HG02840 (cell line): ENCODE measurements around the gene OASL.
"Not testable (repeated sequence)": the region's sequence is repeated elsewhere in the genome, so short reads cannot be mapped to it uniquely, and the experiment has no call there.

ENCODE experiments used
- ATAC-seq: cut with Tn5 transposase; IDR thresholded peaks from one replicate; pipeline ENCODE4 v1.9.1; 2021; ENCODE audit warnings: mild to moderate bottlenecking, moderate library complexity, moderate number of reproducible peaks; ENCODE audit not compliant: unreplicated experiment, low FRiP score

OASL gene, protein sequence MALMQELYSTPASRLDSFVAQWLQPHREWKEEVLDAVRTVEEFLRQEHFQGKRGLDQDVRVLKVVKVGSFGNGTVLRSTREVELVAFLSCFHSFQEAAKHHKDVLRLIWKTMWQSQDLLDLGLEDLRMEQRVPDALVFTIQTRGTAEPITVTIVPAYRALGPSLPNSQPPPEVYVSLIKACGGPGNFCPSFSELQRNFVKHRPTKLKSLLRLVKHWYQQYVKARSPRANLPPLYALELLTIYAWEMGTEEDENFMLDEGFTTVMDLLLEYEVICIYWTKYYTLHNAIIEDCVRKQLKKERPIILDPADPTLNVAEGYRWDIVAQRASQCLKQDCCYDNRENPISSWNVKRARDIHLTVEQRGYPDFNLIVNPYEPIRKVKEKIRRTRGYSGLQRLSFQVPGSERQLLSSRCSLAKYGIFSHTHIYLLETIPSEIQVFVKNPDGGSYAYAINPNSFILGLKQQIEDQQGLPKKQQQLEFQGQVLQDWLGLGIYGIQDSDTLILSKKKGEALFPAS

DNA sequence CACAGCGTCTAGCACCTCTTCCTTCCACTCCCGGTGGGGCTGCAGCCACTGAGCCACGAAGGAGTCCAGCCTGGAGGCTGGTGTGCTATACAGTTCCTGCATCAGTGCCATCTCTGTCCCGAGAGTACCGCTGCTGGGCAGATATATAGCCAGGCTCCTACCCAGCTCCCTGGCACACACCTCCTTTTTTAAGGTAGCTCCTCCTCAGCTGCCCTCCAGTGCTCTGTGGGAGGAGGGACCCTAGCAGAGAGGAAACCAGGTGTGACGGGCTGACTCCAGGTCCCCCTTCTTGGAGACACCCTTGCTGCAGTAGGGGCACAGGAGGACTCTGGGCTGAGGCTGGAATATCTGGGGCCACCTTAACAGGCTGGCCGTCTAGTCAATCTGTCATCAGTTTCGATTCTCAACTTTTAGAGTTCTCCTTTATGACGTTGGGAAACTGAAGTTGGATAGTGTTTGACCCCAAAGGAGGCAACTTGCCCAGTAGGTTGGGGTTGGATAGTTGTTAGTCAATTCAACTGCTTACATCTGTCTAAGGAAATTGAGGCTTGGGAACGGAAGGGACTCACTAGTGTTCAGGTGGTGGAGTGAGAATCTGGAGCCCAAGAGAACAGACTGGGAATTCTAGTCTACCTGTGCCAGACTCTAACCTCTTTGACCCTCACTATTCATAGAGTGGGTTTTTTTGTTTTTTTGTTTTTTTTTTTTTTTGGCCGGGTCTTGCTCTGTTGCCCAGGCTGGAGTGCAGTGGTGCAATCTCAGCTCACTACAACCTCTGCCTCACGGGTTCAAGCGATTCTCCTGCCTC is at the start of gene OASL:
TSS of gene OASL (minus strand) at position 386 of the 808 bp plus-strand sequence. CDS start at position 111, 275 bp downstream.
- peak; percentile 73 for ATAC-seq

DNA sequence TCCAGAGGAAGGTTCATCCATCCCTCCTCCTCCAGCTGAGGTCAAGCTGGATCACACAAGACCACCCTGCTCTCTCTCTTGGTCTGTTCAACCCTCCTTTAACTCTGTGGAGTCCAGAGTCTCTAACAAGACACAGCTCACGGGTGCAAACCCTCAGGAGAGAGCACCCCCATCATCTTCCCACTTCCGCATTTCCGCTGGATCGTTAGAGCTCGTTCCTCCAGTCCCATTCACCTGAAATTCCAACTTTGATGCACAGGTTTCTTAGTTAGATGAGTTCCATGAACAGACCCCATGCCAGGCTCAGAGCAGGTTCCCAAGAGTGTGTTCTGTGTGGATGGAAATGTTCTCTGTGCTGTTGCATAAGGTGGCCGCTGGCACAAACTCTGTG is 49.1 kb upstream of the OASL start:
- no peak for ATAC-seq

DNA sequence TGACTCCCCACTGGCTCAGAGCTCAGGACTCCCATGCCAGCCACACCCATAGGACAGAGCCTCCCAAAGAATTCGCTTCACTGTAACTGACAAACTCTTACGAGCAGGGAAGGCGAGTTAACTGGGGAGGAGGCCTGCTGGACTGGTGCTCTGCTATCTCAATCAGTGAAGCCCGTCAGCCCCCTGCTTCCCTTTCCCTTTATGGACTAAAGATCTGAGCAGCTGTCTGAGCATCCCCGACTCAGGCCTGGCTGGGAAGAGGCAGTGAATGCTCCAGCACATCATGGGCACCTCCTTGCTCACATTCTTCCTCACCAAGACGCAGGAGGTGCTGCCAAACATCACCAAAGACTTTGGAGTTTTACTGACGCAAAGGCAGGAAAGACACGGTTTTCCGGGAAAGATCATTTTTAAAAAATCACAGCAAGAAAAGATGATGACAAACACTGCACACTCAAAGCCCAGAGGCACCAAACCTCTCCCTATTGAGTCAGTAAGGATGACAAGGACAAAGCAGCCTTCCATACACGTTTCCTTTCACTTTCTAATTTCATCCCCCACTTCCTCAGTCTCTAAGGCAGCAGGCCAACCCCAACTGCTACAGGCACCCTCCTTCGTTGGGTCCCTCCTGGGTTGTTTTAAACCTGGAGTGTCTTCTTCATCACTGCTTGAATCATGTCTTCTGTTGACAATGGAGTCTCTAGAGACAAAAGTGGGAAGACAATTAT is 48.6 kb upstream of the OASL start:
- ATAC-seq, result no peak

DNA sequence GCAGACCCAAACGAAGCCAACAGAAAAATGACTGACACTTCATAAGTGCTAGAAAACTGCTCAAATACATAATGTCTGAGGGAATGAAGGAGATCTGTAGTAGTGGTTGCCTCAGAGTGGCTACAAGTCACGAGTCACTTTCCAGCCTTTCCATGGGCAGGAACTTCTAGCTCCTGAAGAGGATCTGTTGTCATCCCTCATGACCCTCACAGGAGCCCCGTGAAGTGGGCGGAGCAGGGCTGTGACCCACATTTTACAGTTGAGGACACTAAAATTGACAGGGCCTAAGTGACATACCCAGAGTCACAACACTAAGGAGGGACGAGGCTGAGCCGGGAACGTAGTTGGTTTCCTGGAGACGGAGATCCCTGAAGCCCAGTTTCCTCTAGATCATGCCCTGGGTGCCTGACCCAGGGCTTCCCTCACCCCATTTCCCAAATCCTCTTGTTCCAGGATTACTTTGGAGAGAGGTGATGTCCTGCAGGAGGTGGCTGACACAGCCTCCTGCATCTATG is 47.8 kb upstream of the OASL start:
- no peak for ATAC-seq

DNA sequence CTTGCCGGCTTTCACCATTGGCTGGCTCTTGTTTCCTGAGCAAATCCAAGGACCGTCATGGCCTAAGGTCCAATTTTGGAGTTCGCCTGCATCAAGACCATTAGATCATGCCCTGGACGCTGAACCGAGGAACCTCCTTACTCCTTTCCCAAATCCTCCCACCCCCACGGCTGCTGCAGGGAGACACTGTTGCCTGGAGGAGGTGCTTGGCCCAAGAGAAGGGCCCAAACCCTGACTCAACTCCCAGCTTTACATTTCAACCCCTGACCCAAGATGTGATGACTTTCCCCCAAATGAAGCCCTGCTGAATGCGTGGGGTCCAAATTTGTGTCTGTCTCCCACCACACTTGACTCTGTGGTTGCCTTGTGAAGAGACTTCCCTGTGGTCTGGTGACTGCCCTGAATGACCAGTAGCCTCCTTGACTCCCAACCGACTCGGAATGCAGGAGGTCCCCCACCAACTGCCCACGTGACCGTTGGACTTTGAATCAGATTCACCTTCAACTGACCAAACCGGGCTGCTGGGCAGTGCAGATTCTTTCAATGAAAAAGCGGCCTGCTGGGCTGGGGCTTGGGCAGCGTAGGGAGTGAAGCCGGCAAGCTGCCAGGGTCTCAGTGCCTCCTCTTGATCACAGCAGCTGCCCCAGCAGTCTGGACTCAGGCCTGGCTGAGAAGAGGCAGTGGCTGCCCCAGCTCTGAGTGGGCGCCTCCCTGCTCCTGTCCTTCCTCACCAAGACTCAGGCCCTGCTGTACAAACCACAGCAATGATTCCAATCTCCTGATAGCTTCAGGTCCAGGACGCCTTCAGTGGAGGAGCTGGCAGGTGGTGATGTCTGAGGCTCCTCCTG is 46.7 kb upstream of the OASL start:
- no peak for ATAC-seq

DNA sequence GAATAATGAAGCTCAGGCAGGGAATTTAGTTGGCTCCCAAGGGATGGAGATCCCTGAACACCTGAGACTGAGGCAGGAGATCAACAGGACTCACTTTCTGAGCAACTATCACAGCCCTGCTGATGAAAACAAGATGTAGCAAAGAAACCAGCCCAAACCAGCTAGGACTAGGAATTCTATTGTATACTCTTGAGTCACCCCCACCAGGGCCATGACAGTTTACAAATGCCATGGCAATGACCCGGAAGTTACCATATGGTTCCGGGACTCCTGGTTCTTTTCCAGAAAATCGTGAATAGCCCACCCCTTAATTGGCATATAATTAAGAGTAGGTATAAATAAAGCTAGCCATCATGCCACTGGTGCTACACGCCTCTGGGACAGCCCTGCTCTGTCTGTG is 46.0 kb upstream of the OASL start:
- no peak for ATAC-seq

DNA sequence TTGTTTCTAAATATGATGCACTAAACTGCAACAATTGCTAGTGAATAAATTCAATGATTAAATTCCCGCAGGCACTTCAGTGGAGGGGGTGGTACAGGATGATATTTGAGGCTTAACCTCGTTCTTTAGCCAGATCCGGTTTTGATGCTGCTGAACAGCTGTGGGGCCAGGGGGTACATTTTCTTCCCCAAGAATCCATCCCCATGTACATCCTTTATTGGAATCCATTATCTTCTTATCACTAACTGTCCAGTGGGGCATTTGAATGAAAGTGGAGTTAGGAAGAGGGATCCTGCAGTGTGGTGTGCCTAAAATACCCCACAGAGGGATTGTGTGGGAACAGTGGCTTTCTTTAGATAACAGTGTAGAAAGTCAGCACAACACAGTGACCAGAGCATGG is 45.2 kb upstream of the OASL start:
- no peak for ATAC-seq

DNA sequence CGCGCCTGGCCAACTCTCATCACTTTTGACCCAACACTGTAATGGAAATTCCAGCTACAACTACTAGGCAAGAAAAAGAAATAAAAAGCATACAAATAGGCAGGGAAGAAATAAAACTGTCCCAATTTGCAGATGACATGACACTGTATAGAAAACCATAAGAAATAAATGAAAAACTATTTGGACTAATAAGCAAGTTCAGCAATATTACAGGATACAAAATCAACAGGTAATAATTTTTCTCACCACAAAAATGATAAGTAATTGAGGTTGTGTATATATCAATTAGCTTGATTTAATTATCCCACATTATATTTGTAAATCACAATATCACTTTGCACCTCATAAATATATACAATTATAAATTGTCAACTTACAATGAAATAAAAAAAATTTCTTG is 41.9 kb upstream of the OASL start:
- ATAC-seq, result no peak

DNA sequence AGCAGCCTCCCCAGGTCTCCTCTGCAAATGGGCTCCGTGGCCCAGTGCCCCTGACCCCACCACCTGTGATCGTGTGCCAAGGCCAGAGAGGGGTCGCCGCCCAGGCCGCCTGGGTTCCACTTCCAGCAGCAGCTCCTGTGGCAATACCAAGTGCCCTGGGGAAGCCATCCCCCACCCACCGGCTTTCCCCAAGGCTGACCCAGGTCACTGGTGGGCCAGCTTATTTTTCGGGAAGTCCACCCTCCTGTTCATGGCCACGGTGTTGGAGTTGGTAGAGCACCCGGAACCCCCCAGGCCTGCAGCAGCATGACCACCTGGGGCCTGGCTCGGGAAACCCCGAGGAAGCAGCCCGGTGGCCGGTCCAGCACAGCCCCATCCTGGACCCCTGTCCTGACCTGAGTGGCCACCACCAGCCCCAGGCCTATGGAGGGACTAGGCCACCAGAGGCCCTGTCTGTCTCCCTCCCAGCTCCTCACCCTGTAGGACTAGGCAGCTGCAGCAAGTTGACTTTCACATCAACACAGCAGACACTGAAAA is 40.8 kb upstream of the OASL start:
- ATAC-seq, result no peak

DNA sequence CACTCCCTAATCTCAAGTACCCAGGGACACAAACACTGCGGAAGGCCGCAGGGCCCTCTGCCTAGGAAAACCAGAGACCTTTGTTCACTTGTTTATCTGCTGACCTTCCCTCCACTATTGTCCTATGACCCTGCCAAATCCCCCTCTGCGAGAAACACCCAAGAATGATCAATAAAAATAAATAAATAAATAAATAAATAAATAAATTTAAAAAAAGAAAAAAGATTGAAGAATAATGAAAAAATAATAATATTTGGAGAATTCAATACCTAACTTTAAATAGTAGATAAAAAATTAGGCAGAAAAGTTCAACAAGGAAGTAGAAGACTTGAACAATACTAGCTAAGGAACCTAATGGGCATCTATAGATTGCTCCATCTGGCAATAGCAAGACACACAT is 38.4 kb upstream of the OASL start:
- ATAC-seq, result not testable (repeated sequence)

DNA sequence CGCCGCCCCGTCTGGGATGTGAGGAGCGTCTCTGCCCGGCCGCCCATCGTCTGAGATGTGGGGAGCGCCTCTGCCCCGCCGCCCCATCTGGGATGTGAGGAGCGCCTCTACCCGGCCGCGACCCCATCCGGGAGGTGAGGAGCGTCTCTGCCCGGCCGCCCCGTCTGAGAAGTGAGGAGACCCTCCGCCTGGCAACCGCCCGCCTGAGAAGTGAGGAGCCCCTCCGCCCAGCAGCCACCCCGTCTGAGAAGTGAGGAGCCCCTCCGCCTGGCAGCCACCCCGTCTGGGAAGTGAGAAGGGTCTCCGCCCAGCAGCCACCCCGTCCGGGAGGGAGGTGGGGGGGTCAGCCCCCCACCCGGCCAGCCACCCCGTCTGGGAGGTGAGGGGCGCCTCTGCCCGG is 36.9 kb upstream of the OASL start:
- ATAC-seq, result not testable (repeated sequence)

DNA sequence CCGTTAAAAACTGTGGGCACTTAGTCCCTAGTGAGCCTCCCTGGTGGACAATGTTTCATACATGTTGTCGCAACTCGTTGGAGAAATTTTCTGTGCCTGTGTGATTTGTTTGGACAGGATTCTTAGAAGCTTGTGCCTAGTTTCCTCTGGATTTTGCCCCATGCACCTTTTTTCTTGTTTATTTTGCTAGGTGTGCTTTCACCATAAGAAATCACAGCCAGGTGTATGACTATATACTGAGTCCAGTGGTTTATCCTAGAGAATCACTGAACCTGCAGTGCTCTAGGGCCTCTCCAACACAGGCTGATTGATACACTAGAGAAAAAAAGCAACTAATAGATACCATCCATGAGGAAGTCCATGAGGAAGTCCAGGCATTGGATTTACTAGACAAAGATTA is 33.1 kb upstream of the OASL start:
- ATAC-seq, result no peak

DNA sequence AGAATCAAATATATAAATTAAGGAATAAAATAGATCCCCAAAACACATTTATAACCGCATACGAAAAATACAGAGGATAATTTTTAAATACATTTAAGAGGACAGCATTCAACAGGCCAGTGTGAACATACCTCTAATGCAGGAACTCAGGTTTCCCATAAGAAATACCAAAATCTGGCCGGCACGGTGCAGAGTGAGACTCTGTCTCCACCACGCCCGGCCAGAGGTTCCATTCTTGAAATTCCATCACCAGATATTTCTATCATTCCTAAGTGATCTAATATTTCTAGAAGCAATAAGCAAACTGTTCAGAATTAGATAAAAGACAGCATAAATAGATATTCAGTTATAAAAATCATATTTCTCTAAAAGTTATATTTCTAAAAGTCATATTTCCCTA is 30.2 kb upstream of the OASL start:
- ATAC-seq, result no peak

DNA sequence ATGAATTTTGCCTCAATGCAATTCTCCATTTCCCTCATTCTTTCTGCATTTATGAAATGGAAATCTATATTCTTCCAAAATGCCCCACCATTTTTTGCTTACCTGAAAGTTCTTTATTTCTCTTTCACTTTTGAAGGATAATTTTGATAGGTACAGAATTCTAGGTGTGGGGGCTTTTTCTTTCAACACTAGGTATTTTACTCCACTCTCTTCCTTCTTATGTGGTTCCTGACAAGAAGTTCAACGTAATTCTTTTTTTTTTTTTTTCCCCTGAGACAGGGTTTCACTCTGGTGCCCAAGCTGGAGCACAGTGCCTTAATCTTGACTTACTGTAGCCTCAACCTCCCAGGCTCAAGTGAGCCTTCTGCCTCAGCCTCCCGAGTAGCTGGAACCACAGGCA is 26.3 kb upstream of the OASL start:
- ATAC-seq, result no peak

DNA sequence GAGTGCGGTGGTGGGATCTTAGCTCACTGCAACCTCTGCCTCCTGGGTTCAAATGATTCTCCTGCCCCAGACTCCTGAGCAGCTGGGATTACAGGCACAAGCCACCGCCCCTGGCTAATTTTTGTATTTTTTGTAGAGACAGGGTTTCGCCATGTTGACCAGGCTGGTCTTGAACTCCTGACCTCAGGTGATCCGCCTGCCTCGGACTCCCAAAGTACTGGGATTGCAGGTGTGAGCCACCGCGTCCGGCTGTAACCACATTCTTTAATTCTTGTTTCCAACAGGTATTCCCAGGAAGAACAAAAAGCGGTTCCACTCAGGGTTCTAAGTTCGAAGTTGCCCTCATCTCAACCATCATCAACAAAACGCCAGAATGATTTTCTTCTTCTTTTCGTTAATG is 25.5 kb upstream of the OASL start:
- not testable (repeated sequence) for ATAC-seq

DNA sequence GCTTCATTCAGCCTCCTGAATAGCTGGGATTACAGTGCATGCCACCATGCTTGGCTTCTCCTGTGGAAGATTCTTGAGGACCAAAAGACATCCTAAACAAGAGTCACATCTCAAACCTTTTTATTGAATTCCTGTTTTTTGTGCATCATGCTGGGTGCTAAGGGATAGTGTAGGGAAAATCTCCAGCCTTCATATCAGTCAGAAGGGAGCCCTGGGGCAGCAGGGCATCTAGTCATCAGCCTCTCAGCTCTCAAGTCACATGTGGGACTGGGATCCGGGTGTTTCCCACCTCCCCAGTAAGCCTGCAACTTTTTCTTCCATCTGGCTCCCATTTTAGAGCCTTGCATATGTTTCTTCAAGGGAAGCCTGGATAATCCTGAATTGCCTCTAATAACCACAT is 25.1 kb upstream of the OASL start:
- ATAC-seq, result no peak

DNA sequence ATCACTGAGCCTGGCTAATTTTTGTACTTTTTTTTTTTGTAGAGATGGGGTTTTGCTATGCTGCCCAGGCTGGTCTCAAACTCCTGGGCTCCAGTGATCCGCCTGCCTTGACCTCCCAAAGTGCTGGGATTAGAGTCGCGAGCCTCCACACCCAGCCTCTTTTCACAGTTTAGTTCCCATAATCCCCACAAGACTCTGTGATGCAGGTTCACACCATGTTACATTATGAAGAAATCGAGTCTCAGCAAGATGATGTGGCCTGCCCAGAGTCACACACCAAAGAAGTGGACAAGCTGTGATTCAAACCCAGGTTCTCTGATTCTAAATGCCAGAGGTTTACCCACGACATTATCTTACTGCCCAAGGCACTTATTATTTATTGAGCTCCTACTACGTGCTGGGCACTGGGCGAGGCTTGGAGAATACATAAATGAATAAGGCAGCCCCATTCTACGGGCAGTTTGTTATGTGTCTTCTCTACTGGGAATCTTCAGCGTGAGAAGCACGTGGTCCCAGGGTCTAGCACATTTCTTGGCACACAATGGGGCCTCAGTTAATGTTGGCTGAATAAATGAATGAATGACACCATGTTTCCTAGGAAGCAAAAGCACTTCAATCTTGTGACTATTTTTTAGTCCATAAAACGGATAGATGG is 23.5 kb upstream of the OASL start:
- no peak for ATAC-seq

DNA sequence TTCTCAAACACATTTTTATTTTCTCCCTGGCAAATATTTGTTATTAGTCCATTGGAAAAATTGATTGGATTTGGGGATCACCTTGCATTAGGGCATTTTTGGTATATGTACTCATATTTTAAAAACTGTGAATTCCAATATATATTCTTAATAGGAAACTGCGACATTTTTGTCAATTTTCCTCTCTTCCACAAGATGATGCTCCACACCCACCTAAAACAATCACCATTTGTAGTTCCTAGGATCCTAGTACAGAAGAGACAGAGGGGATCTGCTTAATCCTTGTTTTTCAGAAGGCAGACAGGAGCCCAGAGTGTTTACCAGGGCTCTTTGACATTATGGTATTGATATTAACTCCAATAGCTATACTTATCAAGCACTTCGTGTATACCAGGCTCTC is 22.8 kb upstream of the OASL start:
- ATAC-seq, result no peak
